ENCODE results near the gene KCNE4.

Gene KCNE4

GRCh38 chr2:223068071-223068470, 16.1 kb downstream of the KCNE4 start:
- peak; percentile 30; the same call in 2 of the 3 replicates for ATAC-seq
- TF ChIP-seq PPARA (CRISPR knock-in tag; IDR thresholded peaks at IDR 0.05; ENCODE audit: borderline replicate concordance) (no peak), SNAI2 (CRISPR knock-in tag; IDR thresholded peaks at IDR 0.05) (no peak), ESRRG (CRISPR knock-in tag; IDR thresholded peaks at IDR 0.05) (no peak), RARB (CRISPR knock-in tag; IDR thresholded peaks at IDR 0.05) (no peak), ZNF8 (CRISPR knock-in tag; IDR thresholded peaks at IDR 0.05) (no peak), ZNF565 (CRISPR knock-in tag; conservative IDR thresholded peaks at IDR 0.05; ENCODE audit: low read depth) (no peak), ZC3H10 (CRISPR knock-in tag; IDR thresholded peaks at IDR 0.05) (no peak), ARNTL (CRISPR knock-in tag; IDR thresholded peaks at IDR 0.05; ENCODE audit: borderline replicate concordance, low read depth) (no peak), ZNF70 (CRISPR knock-in tag; IDR thresholded peaks at IDR 0.05) (no peak), GLIS3 (CRISPR knock-in tag; IDR thresholded peaks at IDR 0.05) (no peak), OSR1 (CRISPR knock-in tag; IDR thresholded peaks at IDR 0.05) (no peak)
- TF ChIP-seq, protein P1, sequence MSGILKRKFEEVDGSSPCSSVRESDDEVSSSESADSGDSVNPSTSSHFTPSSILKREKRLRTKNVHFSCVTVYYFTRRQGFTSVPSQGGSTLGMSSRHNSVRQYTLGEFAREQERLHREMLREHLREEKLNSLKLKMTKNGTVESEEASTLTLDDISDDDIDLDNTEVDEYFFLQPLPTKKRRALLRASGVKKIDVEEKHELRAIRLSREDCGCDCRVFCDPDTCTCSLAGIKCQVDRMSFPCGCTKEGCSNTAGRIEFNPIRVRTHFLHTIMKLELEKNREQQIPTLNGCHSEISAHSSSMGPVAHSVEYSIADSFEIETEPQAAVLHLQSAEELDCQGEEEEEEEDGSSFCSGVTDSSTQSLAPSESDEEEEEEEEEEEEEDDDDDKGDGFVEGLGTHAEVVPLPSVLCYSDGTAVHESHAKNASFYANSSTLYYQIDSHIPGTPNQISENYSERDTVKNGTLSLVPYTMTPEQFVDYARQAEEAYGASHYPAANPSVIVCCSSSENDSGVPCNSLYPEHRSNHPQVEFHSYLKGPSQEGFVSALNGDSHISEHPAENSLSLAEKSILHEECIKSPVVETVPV (CRISPR knock-in tag; IDR thresholded peaks at IDR 0.05), result no peak
- TF ChIP-seq, protein P2, sequence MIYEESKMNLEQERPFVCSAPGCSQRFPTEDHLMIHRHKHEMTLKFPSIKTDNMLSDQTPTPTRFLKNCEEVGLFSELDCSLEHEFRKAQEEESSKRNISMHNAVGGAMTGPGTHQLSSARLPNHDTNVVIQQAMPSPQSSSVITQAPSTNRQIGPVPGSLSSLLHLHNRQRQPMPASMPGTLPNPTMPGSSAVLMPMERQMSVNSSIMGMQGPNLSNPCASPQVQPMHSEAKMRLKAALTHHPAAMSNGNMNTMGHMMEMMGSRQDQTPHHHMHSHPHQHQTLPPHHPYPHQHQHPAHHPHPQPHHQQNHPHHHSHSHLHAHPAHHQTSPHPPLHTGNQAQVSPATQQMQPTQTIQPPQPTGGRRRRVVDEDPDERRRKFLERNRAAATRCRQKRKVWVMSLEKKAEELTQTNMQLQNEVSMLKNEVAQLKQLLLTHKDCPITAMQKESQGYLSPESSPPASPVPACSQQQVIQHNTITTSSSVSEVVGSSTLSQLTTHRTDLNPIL (CRISPR knock-in tag; IDR thresholded peaks at IDR 0.05; ENCODE audit: low read depth), result no peak

GRCh38 chr2:223069465-223069864, 17.5 kb downstream of the KCNE4 start:
- ATAC-seq, result no peak
- no peak for TF ChIP-seq ZNF70 (CRISPR knock-in tag; IDR thresholded peaks at IDR 0.05)
- TF ChIP-seq RARB (CRISPR knock-in tag; IDR thresholded peaks at IDR 0.05), result no peak
- TF ChIP-seq CSDC2 (CRISPR knock-in tag; IDR thresholded peaks at IDR 0.05), result no peak
- TF ChIP-seq TCF4 (CRISPR knock-in tag; IDR thresholded peaks at IDR 0.05; ENCODE audit: borderline replicate concordance), result no peak
- no peak for TF ChIP-seq SNAI2 (CRISPR knock-in tag; IDR thresholded peaks at IDR 0.05)
- no peak for TF ChIP-seq BACH2 (CRISPR knock-in tag; IDR thresholded peaks at IDR 0.05; ENCODE audit: borderline replicate concordance)
- TF ChIP-seq, protein P3, sequence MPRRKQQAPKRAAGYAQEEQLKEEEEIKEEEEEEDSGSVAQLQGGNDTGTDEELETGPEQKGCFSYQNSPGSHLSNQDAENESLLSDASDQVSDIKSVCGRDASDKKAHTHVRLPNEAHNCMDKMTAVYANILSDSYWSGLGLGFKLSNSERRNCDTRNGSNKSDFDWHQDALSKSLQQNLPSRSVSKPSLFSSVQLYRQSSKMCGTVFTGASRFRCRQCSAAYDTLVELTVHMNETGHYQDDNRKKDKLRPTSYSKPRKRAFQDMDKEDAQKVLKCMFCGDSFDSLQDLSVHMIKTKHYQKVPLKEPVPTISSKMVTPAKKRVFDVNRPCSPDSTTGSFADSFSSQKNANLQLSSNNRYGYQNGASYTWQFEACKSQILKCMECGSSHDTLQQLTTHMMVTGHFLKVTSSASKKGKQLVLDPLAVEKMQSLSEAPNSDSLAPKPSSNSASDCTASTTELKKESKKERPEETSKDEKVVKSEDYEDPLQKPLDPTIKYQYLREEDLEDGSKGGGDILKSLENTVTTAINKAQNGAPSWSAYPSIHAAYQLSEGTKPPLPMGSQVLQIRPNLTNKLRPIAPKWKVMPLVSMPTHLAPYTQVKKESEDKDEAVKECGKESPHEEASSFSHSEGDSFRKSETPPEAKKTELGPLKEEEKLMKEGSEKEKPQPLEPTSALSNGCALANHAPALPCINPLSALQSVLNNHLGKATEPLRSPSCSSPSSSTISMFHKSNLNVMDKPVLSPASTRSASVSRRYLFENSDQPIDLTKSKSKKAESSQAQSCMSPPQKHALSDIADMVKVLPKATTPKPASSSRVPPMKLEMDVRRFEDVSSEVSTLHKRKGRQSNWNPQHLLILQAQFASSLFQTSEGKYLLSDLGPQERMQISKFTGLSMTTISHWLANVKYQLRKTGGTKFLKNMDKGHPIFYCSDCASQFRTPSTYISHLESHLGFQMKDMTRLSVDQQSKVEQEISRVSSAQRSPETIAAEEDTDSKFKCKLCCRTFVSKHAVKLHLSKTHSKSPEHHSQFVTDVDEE (CRISPR knock-in tag; IDR thresholded peaks at IDR 0.05), result no peak
- TF ChIP-seq ZFP30 (CRISPR knock-in tag; IDR thresholded peaks at IDR 0.05), result no peak
- TF ChIP-seq, protein P1 (CRISPR knock-in tag; IDR thresholded peaks at IDR 0.05), result no peak
- no peak for TF ChIP-seq ESRRG (CRISPR knock-in tag; IDR thresholded peaks at IDR 0.05)
- TF ChIP-seq, protein P4, sequence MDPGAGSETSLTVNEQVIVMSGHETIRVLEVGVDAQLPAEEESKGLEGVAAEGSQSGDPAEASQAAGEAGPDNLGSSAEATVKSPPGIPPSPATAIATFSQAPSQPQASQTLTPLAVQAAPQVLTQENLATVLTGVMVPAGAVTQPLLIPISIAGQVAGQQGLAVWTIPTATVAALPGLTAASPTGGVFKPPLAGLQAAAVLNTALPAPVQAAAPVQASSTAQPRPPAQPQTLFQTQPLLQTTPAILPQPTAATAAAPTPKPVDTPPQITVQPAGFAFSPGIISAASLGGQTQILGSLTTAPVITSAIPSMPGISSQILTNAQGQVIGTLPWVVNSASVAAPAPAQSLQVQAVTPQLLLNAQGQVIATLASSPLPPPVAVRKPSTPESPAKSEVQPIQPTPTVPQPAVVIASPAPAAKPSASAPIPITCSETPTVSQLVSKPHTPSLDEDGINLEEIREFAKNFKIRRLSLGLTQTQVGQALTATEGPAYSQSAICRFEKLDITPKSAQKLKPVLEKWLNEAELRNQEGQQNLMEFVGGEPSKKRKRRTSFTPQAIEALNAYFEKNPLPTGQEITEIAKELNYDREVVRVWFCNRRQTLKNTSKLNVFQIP (CRISPR knock-in tag; IDR thresholded peaks at IDR 0.05; ENCODE audit: borderline replicate concordance, low read depth), result no peak
- TF ChIP-seq ZC3H10 (CRISPR knock-in tag; IDR thresholded peaks at IDR 0.05), result no peak
- no peak for TF ChIP-seq ZFP3 (CRISPR knock-in tag; IDR thresholded peaks at IDR 0.05)
- TF ChIP-seq, protein P2 (CRISPR knock-in tag; IDR thresholded peaks at IDR 0.05; ENCODE audit: low read depth), result no peak

- TF ChIP-seq OSR1 (CRISPR knock-in tag; IDR thresholded peaks at IDR 0.05), result no peak
- no peak for TF ChIP-seq ZFP30 (CRISPR knock-in tag; IDR thresholded peaks at IDR 0.05)
- ATAC-seq, result no peak
Observed at GRCh38 chr2:223069988-223070387, 18.0 kb downstream of the KCNE4 start.
